Caco-2 (cell line): ENCODE measurements around the gene RGS16. TPM values are rescaled to one million over a fixed set of nuclear protein-coding genes. Genes with fewer than 3 reads are reported as not detected.

Source experiments
- BruUV-seq: library from RNA; stranded (reverse); fragments of 400-500 nt; replicated peaks from 2 replicates; lab custom pipeline; 2021; lab: Mats Ljungman, UMichigan
- CTCF ChIA-PET: fragments of 300-600 bp; sonication (Branson Sonifier 250); formaldehyde crosslinking; loops from one replicate; lab custom pipeline; 2022; ENCODE audit warnings: antibody characterized with exemption; lab: Charles Lee
- POLR2A ChIA-PET: fragments of 300-600 bp; sonication (Branson Sonifier 250); formaldehyde crosslinking; loops from one replicate; lab custom pipeline; 2022; ENCODE audit warnings: antibody characterized with exemption; lab: Charles Lee
- DNase-seq, 2 experiments: peaks; one replicate each; pipeline versions ENCODE4 v3.0.0 to v3.0.0-alpha.2; 2020 to 2022
- H3K27me3 ChIP-seq: replicated peaks from 2 replicates; pipeline ENCODE4 v1.6.0; 2011; ENCODE audit warnings: low read length; ENCODE audit not compliant: control insufficient read depth, insufficient read depth
- H3K36me3 ChIP-seq: 2 replicates; pipeline ENCODE4 v1.5.1; 2011; ENCODE audit warnings: low read length; ENCODE audit not compliant: control insufficient read depth, insufficient read depth
- H3K4me1 ChIP-seq: fragments of 250-450 bp; sonication (Bioruptor Pico); 2 replicates; pipeline ENCODE4 v1.5.1; 2020; ENCODE audit warnings: mild to moderate bottlenecking
- H3K4me3 ChIP-seq: 2 replicates; pipeline ENCODE4 v1.5.1; 2011; ENCODE audit warnings: low read depth, mild to moderate bottlenecking, control low read depth, low read length
- H3K9me3 ChIP-seq: fragments of 250-450 bp; sonication (Bioruptor Pico); 2 replicates; pipeline ENCODE4 v1.5.1; 2020; ENCODE audit warnings: mild to moderate bottlenecking, moderate library complexity
- H3K27ac Mint-ChIP-seq: one replicate; pipeline ENCODE4 v1.8.0; 2022; ENCODE audit warnings: mixed read lengths; ENCODE audit not compliant: unreplicated experiment
- H3K27me3 Mint-ChIP-seq: one replicate; pipeline ENCODE4 v1.8.0; 2022; ENCODE audit warnings: mixed read lengths; ENCODE audit not compliant: insufficient read depth, unreplicated experiment
- H3K36me3 Mint-ChIP-seq: one replicate; pipeline ENCODE4 v1.8.0; 2022; ENCODE audit warnings: mild to moderate bottlenecking, mixed read lengths; ENCODE audit not compliant: insufficient read depth, unreplicated experiment
- H3K4me1 Mint-ChIP-seq: one replicate; pipeline ENCODE4 v1.8.0; 2022; ENCODE audit warnings: low read depth, mixed read lengths; ENCODE audit not compliant: unreplicated experiment
- H3K4me3 Mint-ChIP-seq: one replicate; pipeline ENCODE4 v1.8.0; 2022; ENCODE audit warnings: mild to moderate bottlenecking, moderate library complexity, mixed read lengths; ENCODE audit not compliant: unreplicated experiment
- H3K9me3 Mint-ChIP-seq: one replicate; pipeline ENCODE4 v1.8.0; 2022; ENCODE audit warnings: mixed read lengths; ENCODE audit not compliant: unreplicated experiment
- CTCF ChIP-seq, 2 experiments: fragments of 200-600 bp in 1 of 2; IDR thresholded peaks; 1 replicate in 1 of 2; 2 replicates in 1 of 2; pipeline versions ENCODE4 v1.5.1 to v1.8.0; 2011 to 2022; ENCODE audit warnings: antibody characterized with exemption in 1 of 2, control low read depth in 1 of 2, inconsistent platforms in 1 of 2, low read depth in 1 of 2, low read length in 1 of 2, mild to moderate bottlenecking in 1 of 2, moderate library complexity in 1 of 2; ENCODE audit not compliant: insufficient read depth in 1 of 2, severe bottlenecking in 1 of 2, unreplicated experiment in 1 of 2
- intact Hi-C: fragments of 100-400 bp; cut with micrococcal nuclease; formaldehyde crosslinking; loops from one replicate; pipeline ENCODE4 v1.10.0; 2022; ENCODE audit not compliant: unreplicated experiment
- total RNA-seq: library from RNA; stranded (reverse); gene quantifications from 2 replicates; pipeline ENCODE4 v1.2.3, GENCODE V29; 2022

Gene RGS16
- total RNA-seq, 1 experiment from 2014 or later: 1.2 TPM

- Histone ChIP-seq H3K4me3 (no peak overlapping the region), H3K27me3 (no peaks in the 10 kb centered on the region; the same call in 1 of the 2 replicates), H3K9me3 (no peaks in the 10 kb centered on the region), H3K36me3 (no peaks in the 10 kb centered on the region), H3K4me1 (peaks cover 15% of the 10 kb centered on the region; the same call in 1 of the 2 replicates)
- ChIA-PET POLR2A (no interaction called here), CTCF (no interaction called here)
- Mint-ChIP-seq H3K4me3 (no peak overlapping the region), H3K36me3 (no peaks in the 10 kb centered on the region), H3K4me1 (peaks cover 33% of the 10 kb centered on the region), H3K27me3 (no peaks in the 10 kb centered on the region), H3K27ac (no peak overlapping the region), H3K9me3 (no peaks in the 10 kb centered on the region)
- BruUV-seq: no TSS peak
- no peak for DNase-seq
- intact Hi-C loops: no loop called here
- no peak for TF ChIP-seq CTCF (IDR thresholded peaks at IDR 0.05; ENCODE audit: insufficient read depth in 1 of 2, low read depth in 1 of 2, low read length in 1 of 2, severe bottlenecking in 1 of 2, unreplicated experiment in 1 of 2)
Measured at GRCh38 chr1:182627622-182628021, 23.4 kb upstream of the RGS16 start.

GRCh38 chr1:182626527-182626926 lies 22.3 kb upstream of the RGS16 start:
- no peak for TF ChIP-seq CTCF (IDR thresholded peaks at IDR 0.05; ENCODE audit: insufficient read depth in 1 of 2, low read depth in 1 of 2, low read length in 1 of 2, severe bottlenecking in 1 of 2, unreplicated experiment in 1 of 2)
- POLR2A ChIA-PET: no interaction called here
- peaks cover 23% of the 10 kb centered on the region for H3K4me1 Mint-ChIP-seq

GRCh38 chr1:182625719-182626504 lies 21.7 kb upstream of the RGS16 start:
- peaks cover 8% of the 10 kb centered on the region; the same call in 1 of the 2 replicates for H3K4me1 ChIP-seq
- no peaks in the 10 kb centered on the region for H3K27me3 Mint-ChIP-seq
- no TSS peak for BruUV-seq
- H3K9me3 Mint-ChIP-seq: peaks cover 4% of the 10 kb centered on the region
- no peaks in the 10 kb centered on the region; the same call in 1 of the 2 replicates for H3K27me3 ChIP-seq
- no peak overlapping the region for H3K27ac Mint-ChIP-seq
- no peaks in the 10 kb centered on the region for H3K36me3 ChIP-seq
- ChIA-PET CTCF (no interaction called here), POLR2A (no interaction called here)
- no peak overlapping the region for H3K4me3 Mint-ChIP-seq
- intact Hi-C loops: no loop called here
- no peaks in the 10 kb centered on the region for H3K36me3 Mint-ChIP-seq
- H3K4me3 ChIP-seq: no peak overlapping the region
- no peak for DNase-seq
- TF ChIP-seq CTCF (IDR thresholded peaks at IDR 0.05; ENCODE audit: insufficient read depth in 1 of 2, low read depth in 1 of 2, low read length in 1 of 2, severe bottlenecking in 1 of 2, unreplicated experiment in 1 of 2): no peak
- peaks cover 19% of the 10 kb centered on the region for H3K4me1 Mint-ChIP-seq
- H3K9me3 ChIP-seq: no peaks in the 10 kb centered on the region

More at GRCh38 chr1:182626527-182626926, 22.3 kb upstream of the RGS16 start:
- Mint-ChIP-seq H3K27ac (no peak overlapping the region), H3K36me3 (no peaks in the 10 kb centered on the region), H3K4me3 (no peak overlapping the region), H3K27me3 (no peaks in the 10 kb centered on the region), H3K9me3 (no peaks in the 10 kb centered on the region)
- Histone ChIP-seq H3K9me3 (no peaks in the 10 kb centered on the region), H3K4me1 (peaks cover 13% of the 10 kb centered on the region; the same call in 1 of the 2 replicates), H3K4me3 (no peak overlapping the region), H3K27me3 (no peaks in the 10 kb centered on the region; the same call in 1 of the 2 replicates), H3K36me3 (no peaks in the 10 kb centered on the region)
- CTCF ChIA-PET: no interaction called here
- intact Hi-C loops: no loop called here
- DNase-seq: no peak
- BruUV-seq: no TSS peak
